Measurements from ENCODE around the gene HJURP.

- TF ChIP-seq CTCF (IDR thresholded peaks at IDR 0.05): no peak
- no peak for TF ChIP-seq POLR2A (IDR thresholded peaks at IDR 0.05)
Observed at GRCh38 chr2:233871432-233871831, 17.1 kb upstream of the HJURP start.
